ENCODE results near the gene SCO2. TPM values are rescaled to one million over a fixed set of nuclear protein-coding genes. Genes with fewer than 3 reads are reported as not detected.

SCO2 gene
- total RNA-seq, 2 donors from 2014 or later: 13.1 to 18.5 TPM

- no peak for DNase-seq (ENCODE audit: low spot score)
- Mint-ChIP-seq H3K27ac (no peak overlapping the region), H3K4me1 (ENCODE audit: low read depth in 2 of 2) (no peaks in the 10 kb centered on the region), H3K4me3 (no peak overlapping the region), H3K27me3 (no peaks in the 10 kb centered on the region), H3K9me3 (no peaks in the 10 kb centered on the region), H3K36me3 (no peaks in the 10 kb centered on the region)
- no peak for ATAC-seq
Measured at GRCh38 chr22:50485221-50486131, 39.9 kb downstream of the SCO2 start.

DNA sequence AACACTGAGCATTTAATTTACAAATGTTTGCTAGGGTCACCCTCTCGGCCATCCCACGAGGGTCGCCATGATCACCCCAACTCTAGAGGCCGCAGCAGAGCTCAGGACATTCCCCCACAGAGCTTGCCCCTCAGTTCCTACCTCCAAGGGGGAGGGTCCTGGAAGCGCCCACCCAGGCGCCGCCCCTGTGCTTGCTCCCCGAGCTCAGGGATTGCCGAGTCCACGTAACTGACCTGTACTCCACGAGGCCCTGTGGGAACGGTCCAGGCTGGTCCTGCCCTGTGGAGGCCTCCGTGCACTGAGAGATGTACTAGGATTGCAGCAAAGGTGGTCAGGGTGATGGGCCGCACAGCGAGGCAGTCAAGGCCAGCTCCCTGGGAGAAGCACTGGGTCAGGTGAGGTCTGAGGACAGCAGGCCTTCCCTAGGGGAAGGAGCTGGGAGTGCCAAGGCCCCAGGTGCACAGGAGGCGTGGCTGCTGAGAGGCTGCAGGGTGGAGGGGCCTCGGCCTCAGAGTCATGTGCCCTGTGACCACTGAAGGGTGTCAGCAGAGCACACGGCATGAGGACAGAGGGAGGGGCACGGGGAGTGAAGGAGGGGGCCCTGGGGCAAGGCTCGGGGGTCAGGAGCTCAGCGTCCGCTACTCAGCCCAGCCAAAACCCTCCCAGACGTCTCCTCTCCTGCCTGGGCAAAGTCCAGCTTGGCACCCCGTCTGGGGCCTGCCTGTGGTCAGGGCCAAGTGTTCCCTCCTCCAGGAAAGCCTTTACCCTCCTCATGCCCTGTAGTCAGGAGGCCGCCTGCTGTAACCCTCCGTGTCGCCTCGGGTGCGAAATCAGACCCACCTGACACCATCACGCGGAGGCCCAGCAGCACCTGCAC, 41.2 kb downstream of the SCO2 start:
- H3K36me3 Mint-ChIP-seq: no peaks in the 10 kb centered on the region
- H3K27me3 Mint-ChIP-seq: no peaks in the 10 kb centered on the region
- H3K27ac Mint-ChIP-seq: no peak overlapping the region
- H3K4me1 Mint-ChIP-seq (ENCODE audit: low read depth in 2 of 2): peaks cover 3% of the 10 kb centered on the region in 2 donors
- no peak overlapping the region for H3K4me3 Mint-ChIP-seq
- H3K9me3 Mint-ChIP-seq: no peaks in the 10 kb centered on the region
- ATAC-seq: no peak
- DNase-seq (ENCODE audit: low spot score): no peak

- no peak overlapping the region for H3K4me3 Mint-ChIP-seq
- DNase-seq (ENCODE audit: low spot score): no peak
Measured at GRCh38 chr22:50483556-50483955, 41.8 kb downstream of the SCO2 start.

GRCh38 chr22:50483106-50483505, 42.3 kb downstream of the SCO2 start:
- H3K36me3 Mint-ChIP-seq: no peaks in the 10 kb centered on the region
- H3K9me3 Mint-ChIP-seq: no peaks in the 10 kb centered on the region
- H3K4me1 Mint-ChIP-seq (ENCODE audit: low read depth in 2 of 2): peaks cover 3% of the 10 kb centered on the region in 2 donors
- no peak overlapping the region for H3K27ac Mint-ChIP-seq
- DNase-seq (ENCODE audit: low spot score): no peak
- no peak for ATAC-seq
- no peaks in the 10 kb centered on the region for H3K27me3 Mint-ChIP-seq
- no peak overlapping the region for H3K4me3 Mint-ChIP-seq

More at GRCh38 chr22:50483556-50483955, 41.8 kb downstream of the SCO2 start:
- Mint-ChIP-seq H3K27ac (no peak overlapping the region), H3K4me1 (ENCODE audit: low read depth in 2 of 2) (peaks cover 3% of the 10 kb centered on the region in 2 donors), H3K9me3 (no peaks in the 10 kb centered on the region), H3K36me3 (no peaks in the 10 kb centered on the region), H3K27me3 (no peaks in the 10 kb centered on the region)
- no peak for ATAC-seq

DNA sequence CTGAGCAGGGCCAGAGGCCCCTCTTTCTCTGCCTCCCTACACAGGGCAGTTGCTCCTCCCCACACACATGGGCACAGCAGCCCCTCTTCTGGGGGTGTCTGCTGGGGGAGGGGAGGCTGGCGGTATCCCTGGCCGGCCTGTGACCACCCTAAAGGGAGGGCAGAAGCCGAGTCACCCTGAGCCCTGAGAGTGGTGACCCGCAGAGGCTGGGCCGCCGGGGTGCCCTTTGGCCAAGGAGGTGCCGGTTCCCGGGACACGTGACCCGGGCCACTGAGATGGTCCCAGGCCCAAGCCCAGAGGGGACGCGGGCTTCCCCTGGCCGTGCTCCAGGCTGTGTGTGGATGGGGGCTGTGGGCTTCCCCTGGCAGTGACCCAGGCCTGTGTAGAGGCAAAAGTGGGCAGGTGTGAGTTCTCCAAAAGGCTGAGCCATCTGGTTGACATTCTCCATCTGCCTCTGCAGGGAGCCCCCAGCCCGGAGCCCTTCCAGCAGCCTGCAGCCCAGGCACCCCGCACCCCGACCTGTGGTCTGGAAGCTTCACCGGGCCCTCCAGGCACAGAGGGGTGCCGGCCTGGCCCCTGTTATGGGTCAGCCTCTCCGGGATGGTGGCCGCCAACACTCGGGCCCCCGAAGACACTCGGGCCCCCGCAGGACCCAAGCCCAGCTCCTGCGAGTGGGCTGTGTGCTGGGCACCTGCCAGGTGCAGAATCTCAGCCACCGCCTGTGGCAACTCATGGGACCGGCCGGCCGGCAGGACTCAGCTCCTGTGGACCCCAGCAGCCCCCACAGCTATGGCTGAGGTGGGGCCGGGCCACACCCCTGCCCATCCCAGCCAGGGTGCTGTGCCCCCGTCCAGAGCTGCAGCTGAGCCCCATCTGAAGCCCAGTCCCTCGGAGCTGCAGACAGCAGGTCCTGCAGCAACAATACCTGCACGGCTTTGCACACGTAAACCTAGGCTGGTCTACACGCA, 43.0 kb downstream of the SCO2 start:
- Mint-ChIP-seq H3K36me3 (no peaks in the 10 kb centered on the region), H3K4me1 (ENCODE audit: low read depth in 2 of 2) (peaks cover 3% of the 10 kb centered on the region in 2 donors), H3K4me3 (peak overlapping the region; percentile 42), H3K9me3 (no peaks in the 10 kb centered on the region), H3K27me3 (no peaks in the 10 kb centered on the region), H3K27ac (no peak overlapping the region)
- ATAC-seq (no peak), DNase-seq (ENCODE audit: low spot score) (no peak)

- Mint-ChIP-seq H3K36me3 (no peaks in the 10 kb centered on the region), H3K4me1 (ENCODE audit: low read depth in 2 of 2) (peaks cover 3% of the 10 kb centered on the region in 2 donors), H3K9me3 (no peaks in the 10 kb centered on the region), H3K4me3 (peak within 1 kb of the TSS; percentile 65), H3K27me3 (peaks cover 0 to 3% of the 10 kb centered on the region in 2 donors), H3K27ac (peak within 1 kb of the TSS in 1 of 2 donors; percentile 18)
- peak; percentile 81 for DNase-seq (ENCODE audit: low spot score)
- ATAC-seq: peak; percentile 79 to 89
Measured at GRCh38 chr22:50481440-50482106, 43.8 kb downstream of the SCO2 start, which contains the start of gene ADM2. Gene ADM2 (plus strand): TSS chr22:50481543. CDS start chr22:50481848, 305 bp downstream.

DNA sequence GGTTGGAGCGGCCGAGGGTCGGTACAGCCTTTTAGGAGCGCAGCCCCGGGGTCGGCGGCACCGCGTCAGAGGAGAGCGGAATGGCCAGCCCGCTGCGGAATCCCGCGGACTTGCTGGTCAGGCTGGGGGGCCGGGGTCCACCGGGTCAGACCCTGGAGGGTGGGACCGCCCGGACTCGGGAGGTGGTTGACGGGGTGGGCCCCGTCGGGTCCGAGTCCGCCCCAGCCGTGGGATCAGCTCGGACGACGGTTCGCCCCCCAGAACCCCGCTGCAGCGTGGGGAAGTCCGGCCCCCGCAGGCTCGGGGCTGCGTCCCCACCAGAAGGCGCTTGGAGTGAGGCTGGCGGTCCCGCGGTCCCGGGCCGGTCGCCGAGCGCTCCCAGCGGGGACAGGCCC, 44.4 kb downstream of the SCO2 start:
- Mint-ChIP-seq H3K27me3 (peaks cover 0 to 3% of the 10 kb centered on the region in 2 donors), H3K4me3 (no peak overlapping the region), H3K9me3 (no peaks in the 10 kb centered on the region), H3K36me3 (no peaks in the 10 kb centered on the region), H3K27ac (no peak overlapping the region), H3K4me1 (ENCODE audit: low read depth in 2 of 2) (peaks cover 3% of the 10 kb centered on the region in 2 donors)
- DNase-seq (ENCODE audit: low spot score) (no peak), ATAC-seq (no peak)

DNA sequence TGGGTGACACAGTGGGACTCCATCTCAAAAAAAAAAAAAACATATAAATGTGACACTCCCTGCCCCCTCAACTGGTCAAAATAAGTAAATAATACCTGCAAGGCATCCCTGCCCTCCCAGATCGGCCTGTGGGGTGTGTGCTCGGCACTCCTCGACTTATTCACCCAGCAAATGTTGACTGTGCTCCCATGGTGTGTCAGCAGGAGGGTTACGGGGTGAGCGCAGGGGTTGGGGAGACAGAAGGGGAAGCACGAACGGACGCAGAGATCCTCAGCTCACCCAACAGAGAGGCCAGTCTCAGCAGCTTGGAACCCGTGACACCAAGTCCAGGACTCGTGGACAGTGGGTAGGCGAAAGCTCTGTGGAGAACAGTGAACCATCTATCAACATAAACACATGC, 45.7 kb downstream of the SCO2 start:
- no peaks in the 10 kb centered on the region for H3K9me3 Mint-ChIP-seq
- peaks cover 3% of the 10 kb centered on the region in 2 donors for H3K4me1 Mint-ChIP-seq (ENCODE audit: low read depth in 2 of 2)
- H3K36me3 Mint-ChIP-seq: no peaks in the 10 kb centered on the region
- peaks cover 0 to 3% of the 10 kb centered on the region in 2 donors for H3K27me3 Mint-ChIP-seq
- ATAC-seq (no peak), DNase-seq (ENCODE audit: low spot score) (no peak)
- H3K4me3 Mint-ChIP-seq: peak overlapping the region; percentile 65
- H3K27ac Mint-ChIP-seq: peak overlapping the region in 1 of 2 donors; percentile 18

DNA sequence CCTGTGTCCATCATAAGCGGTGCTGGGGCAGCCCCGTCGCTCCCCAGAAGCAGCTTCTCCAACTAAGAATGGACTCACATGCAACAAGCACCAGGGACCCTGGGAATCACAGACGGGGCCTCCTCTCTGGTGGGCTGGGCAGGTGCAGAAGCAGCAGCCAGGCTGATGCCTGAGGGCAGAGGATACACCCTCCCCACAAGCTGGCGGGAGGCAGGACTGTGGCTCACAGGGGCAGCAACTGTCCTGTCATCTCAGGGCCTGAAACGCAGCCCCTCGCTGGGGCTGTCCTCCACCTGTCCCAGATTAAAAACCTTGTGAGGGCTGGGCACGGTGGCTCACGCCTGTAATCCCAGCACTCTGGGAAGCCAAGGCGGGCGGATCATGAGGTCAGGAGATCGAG, 47.5 kb downstream of the SCO2 start:
- H3K9me3 Mint-ChIP-seq: no peaks in the 10 kb centered on the region
- no peak overlapping the region for H3K27ac Mint-ChIP-seq
- no peak overlapping the region for H3K4me3 Mint-ChIP-seq
- no peak for DNase-seq (ENCODE audit: low spot score)
- peaks cover 16 to 18% of the 10 kb centered on the region in 2 donors for H3K4me1 Mint-ChIP-seq (ENCODE audit: low read depth in 2 of 2)
- H3K36me3 Mint-ChIP-seq: no peaks in the 10 kb centered on the region
- H3K27me3 Mint-ChIP-seq: peaks cover 0 to 3% of the 10 kb centered on the region in 2 donors
- no peak for ATAC-seq

GRCh38 chr22:50476868-50477267, 48.5 kb downstream of the SCO2 start:
- H3K9me3 Mint-ChIP-seq: no peaks in the 10 kb centered on the region
- H3K4me3 Mint-ChIP-seq: peak overlapping the region; percentile 40
- H3K27me3 Mint-ChIP-seq: peaks cover 0 to 3% of the 10 kb centered on the region in 2 donors
- ATAC-seq (no peak), DNase-seq (ENCODE audit: low spot score) (no peak)
- no peaks in the 10 kb centered on the region for H3K36me3 Mint-ChIP-seq
- H3K4me1 Mint-ChIP-seq (ENCODE audit: low read depth in 2 of 2): peaks cover 20 to 23% of the 10 kb centered on the region in 2 donors
- peak overlapping the region in 1 of 2 donors; percentile 85 for H3K27ac Mint-ChIP-seq

- ATAC-seq: no peak
- peak overlapping the region; percentile 50 for H3K4me3 Mint-ChIP-seq
Measured at GRCh38 chr22:50475652-50476002, 49.8 kb downstream of the SCO2 start.

More at GRCh38 chr22:50475652-50476002, 49.8 kb downstream of the SCO2 start:
- Mint-ChIP-seq H3K27me3 (peaks cover 0 to 3% of the 10 kb centered on the region in 2 donors), H3K27ac (peak overlapping the region in 1 of 2 donors; percentile 37), H3K4me1 (ENCODE audit: low read depth in 2 of 2) (peaks cover 25 to 30% of the 10 kb centered on the region in 2 donors), H3K36me3 (no peaks in the 10 kb centered on the region), H3K9me3 (no peaks in the 10 kb centered on the region)
- DNase-seq (ENCODE audit: low spot score): no peak
